Activated naive CD4-positive, alpha-beta T cell treated with anti-CD3 and anti-CD28 coated beads, Interleukin-2, amount 50 U/mL, for 24 hours (primary cell): ENCODE measurements around the gene HSD17B14.
"Not testable (repeated sequence)": the region's sequence is repeated elsewhere in the genome, so short reads cannot be mapped to it uniquely, and the experiment has no call there.

Source experiments
- H3K27ac Mint-ChIP-seq: one replicate; pipeline ENCODE4 v1.8.0; 2021; ENCODE audit warnings: mild to moderate bottlenecking, mixed read lengths
- H3K27me3 Mint-ChIP-seq: one replicate; pipeline ENCODE4 v1.8.0; 2021; ENCODE audit warnings: mixed read lengths
- H3K36me3 Mint-ChIP-seq: one replicate; pipeline ENCODE4 v1.8.0; 2021; ENCODE audit warnings: mixed read lengths
- H3K4me1 Mint-ChIP-seq: one replicate; pipeline ENCODE4 v1.8.0; 2021; ENCODE audit warnings: mixed read lengths
- H3K4me3 Mint-ChIP-seq: one replicate; pipeline ENCODE4 v1.8.0; 2021; ENCODE audit warnings: mild to moderate bottlenecking, mixed read lengths
- H3K9me3 Mint-ChIP-seq: one replicate; pipeline ENCODE4 v1.8.0; 2021; ENCODE audit warnings: mixed read lengths

Gene HSD17B14

GRCh38 chr19:48770266-48770665 lies 66.0 kb downstream of the HSD17B14 start:
- H3K4me3 Mint-ChIP-seq = no peak overlapping the region
- no peaks in the 10 kb centered on the region for H3K9me3 Mint-ChIP-seq
- no peaks in the 10 kb centered on the region for H3K4me1 Mint-ChIP-seq
- no peak overlapping the region for H3K27ac Mint-ChIP-seq
- H3K27me3 Mint-ChIP-seq = no peaks in the 10 kb centered on the region
- no peaks in the 10 kb centered on the region for H3K36me3 Mint-ChIP-seq

DNA sequence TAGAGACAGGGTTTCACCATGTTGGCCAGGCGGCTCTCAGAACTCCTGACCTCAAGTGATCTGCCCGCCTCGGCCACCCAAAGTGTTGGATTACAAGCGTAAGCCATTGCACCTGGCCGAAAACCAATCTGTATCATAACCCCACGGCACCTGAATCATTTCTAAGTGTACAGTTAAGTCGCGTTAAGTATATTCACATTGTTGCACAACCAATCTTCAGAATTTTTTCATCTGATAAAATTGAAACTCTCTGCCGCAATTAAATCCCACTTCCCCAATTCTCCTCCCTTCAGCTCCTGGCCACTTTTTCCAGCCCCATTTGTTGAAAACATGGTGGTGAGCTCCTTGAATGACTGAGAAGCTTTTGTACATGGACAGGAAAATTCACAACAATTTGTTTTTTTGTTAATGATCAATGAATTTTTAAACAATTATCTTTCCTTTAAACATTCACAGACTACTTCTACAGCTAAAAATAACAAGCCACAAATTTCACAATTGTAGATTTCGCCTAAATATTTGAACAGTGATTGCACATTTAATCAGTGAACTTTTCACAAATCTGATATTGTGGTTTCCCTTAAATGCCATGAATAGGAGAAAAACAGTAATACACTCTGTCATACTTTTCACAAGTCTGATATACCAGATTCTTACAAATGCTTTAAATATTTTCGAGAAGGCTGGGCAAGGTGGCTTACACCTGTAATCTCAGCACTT lies 67.1 kb downstream of the HSD17B14 start:
- H3K27ac Mint-ChIP-seq = no peak overlapping the region
- no peaks in the 10 kb centered on the region for H3K27me3 Mint-ChIP-seq
- no peaks in the 10 kb centered on the region for H3K4me1 Mint-ChIP-seq
- no peaks in the 10 kb centered on the region for H3K36me3 Mint-ChIP-seq
- no peaks in the 10 kb centered on the region for H3K9me3 Mint-ChIP-seq
- H3K4me3 Mint-ChIP-seq = no peak overlapping the region

DNA sequence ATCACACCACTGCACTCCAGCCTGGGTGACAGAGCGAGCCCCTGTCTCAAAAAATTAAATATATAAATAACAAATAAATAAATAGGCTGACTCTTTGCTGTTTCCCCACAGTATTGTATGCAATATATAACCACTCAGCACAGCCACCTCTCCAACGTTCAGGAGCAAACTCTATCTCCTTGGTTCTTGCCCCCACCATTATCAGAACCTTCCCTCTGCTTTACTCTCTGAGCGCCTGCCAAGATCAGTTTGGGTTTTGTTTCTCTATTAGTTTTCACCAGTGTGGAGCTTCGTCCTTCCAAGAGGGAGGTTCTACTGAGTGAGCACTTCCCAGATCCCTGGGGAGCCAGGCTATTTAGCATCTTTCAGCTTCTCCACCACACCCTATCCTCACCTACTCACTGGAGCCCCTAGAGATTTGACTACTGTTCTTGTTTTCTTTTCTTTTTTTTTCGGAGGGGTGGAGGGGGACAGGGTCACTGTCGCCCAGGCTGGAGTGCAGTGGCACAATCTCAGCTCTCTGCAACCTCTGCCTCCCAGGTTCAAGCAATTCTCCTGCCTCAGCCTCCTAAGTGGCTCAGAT lies 68.0 kb downstream of the HSD17B14 start:
- not testable (repeated sequence) for H3K4me1 Mint-ChIP-seq, H3K4me3 Mint-ChIP-seq, H3K27ac Mint-ChIP-seq, H3K27me3 Mint-ChIP-seq, H3K9me3 Mint-ChIP-seq, H3K36me3 Mint-ChIP-seq

- H3K27me3 Mint-ChIP-seq, H3K9me3 Mint-ChIP-seq, H3K36me3 Mint-ChIP-seq, H3K4me3 Mint-ChIP-seq, H3K27ac Mint-ChIP-seq, H3K4me1 Mint-ChIP-seq: not testable (repeated sequence)
Measured at GRCh38 chr19:48765816-48766215, 70.5 kb downstream of the HSD17B14 start.
